PC-3 (cell line): Measurements from ENCODE around the gene SGO2.

ENCODE experiments used
- EZH2 ChIP-seq: fragments of 300-600 bp; sonication (generic); IDR thresholded peaks from one replicate; pipeline ENCODE4 v1.6.1; 2017; ENCODE audit warnings: antibody characterized with exemption, mild to moderate bottlenecking, low read length; ENCODE audit not compliant: unreplicated experiment
- TF ChIP-seq, protein P1 (sequence below): fragments of 300-600 bp; sonication (generic); conservative IDR thresholded peaks from 2 replicates; pipeline ENCODE4 v1.5.1; 2017; ENCODE audit warnings: antibody characterized with exemption, low read depth, mild to moderate bottlenecking, low read length

- TF ChIP-seq, protein P1, sequence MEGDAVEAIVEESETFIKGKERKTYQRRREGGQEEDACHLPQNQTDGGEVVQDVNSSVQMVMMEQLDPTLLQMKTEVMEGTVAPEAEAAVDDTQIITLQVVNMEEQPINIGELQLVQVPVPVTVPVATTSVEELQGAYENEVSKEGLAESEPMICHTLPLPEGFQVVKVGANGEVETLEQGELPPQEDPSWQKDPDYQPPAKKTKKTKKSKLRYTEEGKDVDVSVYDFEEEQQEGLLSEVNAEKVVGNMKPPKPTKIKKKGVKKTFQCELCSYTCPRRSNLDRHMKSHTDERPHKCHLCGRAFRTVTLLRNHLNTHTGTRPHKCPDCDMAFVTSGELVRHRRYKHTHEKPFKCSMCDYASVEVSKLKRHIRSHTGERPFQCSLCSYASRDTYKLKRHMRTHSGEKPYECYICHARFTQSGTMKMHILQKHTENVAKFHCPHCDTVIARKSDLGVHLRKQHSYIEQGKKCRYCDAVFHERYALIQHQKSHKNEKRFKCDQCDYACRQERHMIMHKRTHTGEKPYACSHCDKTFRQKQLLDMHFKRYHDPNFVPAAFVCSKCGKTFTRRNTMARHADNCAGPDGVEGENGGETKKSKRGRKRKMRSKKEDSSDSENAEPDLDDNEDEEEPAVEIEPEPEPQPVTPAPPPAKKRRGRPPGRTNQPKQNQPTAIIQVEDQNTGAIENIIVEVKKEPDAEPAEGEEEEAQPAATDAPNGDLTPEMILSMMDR: no peak
- TF ChIP-seq EZH2: no peak
Observed at GRCh38 chr2:200618054-200618419, 92.0 kb downstream of the SGO2 start.
